ENCODE results near the gene NBEAL2.

GRCh38 chr3:46999516-47000197 is 20.2 kb downstream of the NBEAL2 start:
- TF ChIP-seq, protein P1, sequence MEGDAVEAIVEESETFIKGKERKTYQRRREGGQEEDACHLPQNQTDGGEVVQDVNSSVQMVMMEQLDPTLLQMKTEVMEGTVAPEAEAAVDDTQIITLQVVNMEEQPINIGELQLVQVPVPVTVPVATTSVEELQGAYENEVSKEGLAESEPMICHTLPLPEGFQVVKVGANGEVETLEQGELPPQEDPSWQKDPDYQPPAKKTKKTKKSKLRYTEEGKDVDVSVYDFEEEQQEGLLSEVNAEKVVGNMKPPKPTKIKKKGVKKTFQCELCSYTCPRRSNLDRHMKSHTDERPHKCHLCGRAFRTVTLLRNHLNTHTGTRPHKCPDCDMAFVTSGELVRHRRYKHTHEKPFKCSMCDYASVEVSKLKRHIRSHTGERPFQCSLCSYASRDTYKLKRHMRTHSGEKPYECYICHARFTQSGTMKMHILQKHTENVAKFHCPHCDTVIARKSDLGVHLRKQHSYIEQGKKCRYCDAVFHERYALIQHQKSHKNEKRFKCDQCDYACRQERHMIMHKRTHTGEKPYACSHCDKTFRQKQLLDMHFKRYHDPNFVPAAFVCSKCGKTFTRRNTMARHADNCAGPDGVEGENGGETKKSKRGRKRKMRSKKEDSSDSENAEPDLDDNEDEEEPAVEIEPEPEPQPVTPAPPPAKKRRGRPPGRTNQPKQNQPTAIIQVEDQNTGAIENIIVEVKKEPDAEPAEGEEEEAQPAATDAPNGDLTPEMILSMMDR (IDR thresholded peaks at IDR 0.05) = no peak
- no peak for TF ChIP-seq POLR2A (IDR thresholded peaks at IDR 0.05)
- TF ChIP-seq POLR2AphosphoS5 (IDR thresholded peaks at IDR 0.05) = no peak
